Tibial nerve (tissue), 4 donors: ENCODE data around the gene MAP3K1. TPM values are rescaled to one million over a fixed set of nuclear protein-coding genes. Genes with fewer than 3 reads are reported as not detected.

Source experiments
- DNase-seq, 2 donors: peaks; one replicate each; pipeline ENCODE4 v3.0.0-alpha.2; 2019; ENCODE audit warnings: low spot score in 2 of 2
- H3K27ac ChIP-seq, 4 donors: fragments of 200-600 bp; sonication (generic) in 3 of 4; one replicate each; pipeline ENCODE4 v1.5.1; 2017 to 2019; ENCODE audit warnings: mild to moderate bottlenecking in 1 of 4
- H3K27me3 ChIP-seq, 2 donors: fragments of 200-600 bp; sonication (generic) in 1 of 2; one replicate each; pipeline versions ENCODE4 v1.5.1 to v1.6.0; 2017 to 2019
- H3K36me3 ChIP-seq, 3 donors: fragments of 200-600 bp; sonication (generic); one replicate each; pipeline ENCODE4 v1.5.1; 2018 to 2019
- H3K4me1 ChIP-seq, 4 donors: fragments of 200-600 bp; sonication (generic) in 3 of 4; one replicate each; pipeline ENCODE4 v1.5.1; 2017 to 2019
- H3K4me3 ChIP-seq, 4 donors: fragments of 200-600 bp; sonication (generic) in 3 of 4; one replicate each; pipeline ENCODE4 v1.5.1; 2017 to 2019; ENCODE audit warnings: mild to moderate bottlenecking in 1 of 4, moderate library complexity in 1 of 4
- H3K9me3 ChIP-seq, 4 donors: fragments of 200-600 bp; sonication (generic) in 3 of 4; one replicate each; pipeline ENCODE4 v1.5.1; 2017 to 2019
- CTCF ChIP-seq, 5 experiments: fragments of 200-600 bp in 3 of 5; fragments of 450-650 bp in 2 of 5; sonication (generic) in 3 of 5; IDR thresholded peaks; one replicate each; pipeline ENCODE4 v1.5.1; 2016 to 2019; ENCODE audit warnings: antibody characterized with exemption in 5 of 5, mild to moderate bottlenecking in 3 of 5, moderate library complexity in 2 of 5
- EP300 ChIP-seq, 2 donors: sonication (generic); formaldehyde crosslinking; IDR thresholded peaks; one replicate each; pipeline ENCODE4 v1.6.1; 2017; ENCODE audit warnings: antibody characterized with exemption in 2 of 2, mild to moderate bottlenecking in 1 of 2
- POLR2A ChIP-seq, 2 donors: fragments of 450-650 bp; IDR thresholded peaks; one replicate each; pipeline ENCODE4 v1.6.1; 2017; ENCODE audit warnings: antibody characterized with exemption in 2 of 2, mild to moderate bottlenecking in 2 of 2, moderate library complexity in 2 of 2
- WGBS, 2 donors: methylation state at CpG; one replicate each; pipeline ENCODE4 v1.1.5; 2018; 5-methylcytosine and 5-hydroxymethylcytosine counted together
- total RNA-seq, 4 donors: library from RNA; depleted of rRNA; stranded (reverse); fragments of >200 nt; gene quantifications; one replicate each; pipeline ENCODE4 v1.1.0, GENCODE V29; 2016

MAP3K1 gene
- total RNA-seq, 4 donors from 2014 or later: 19.5 to 26.2 (median 22.9) TPM

GRCh38 chr5:56822981-56823380 is 7.6 kb downstream of the MAP3K1 start:
- no peaks in the 10 kb centered on the region for H3K27me3 ChIP-seq
- H3K4me1 ChIP-seq: peaks cover 0 to 97% (median 28%) of the 10 kb centered on the region in 4 donors
- peak overlapping the region in 1 of 4 donors; percentile 50 for H3K27ac ChIP-seq
- no peak overlapping the region for H3K4me3 ChIP-seq
- H3K36me3 ChIP-seq: no peaks in the 10 kb centered on the region
- no peak for DNase-seq
- no peak for TF ChIP-seq CTCF (IDR thresholded peaks at IDR 0.05)
- TF ChIP-seq EP300 (IDR thresholded peaks at IDR 0.05): no peak
- no peak for TF ChIP-seq POLR2A (IDR thresholded peaks at IDR 0.05)
- no peaks in the 10 kb centered on the region for H3K9me3 ChIP-seq
- 41 to 45% methylated on average over 6 of the region's 6 CpGs for WGBS, 2 donors

- Histone ChIP-seq H3K4me1 (peaks cover 0 to 97% (median 26%) of the 10 kb centered on the region in 4 donors), H3K27me3 (no peaks in the 10 kb centered on the region)
- TF ChIP-seq CTCF (IDR thresholded peaks at IDR 0.05) (no peak), POLR2A (IDR thresholded peaks at IDR 0.05) (no peak), EP300 (IDR thresholded peaks at IDR 0.05) (no peak)
Measured at GRCh38 chr5:56824019-56824418, 8.7 kb downstream of the MAP3K1 start.

DNA sequence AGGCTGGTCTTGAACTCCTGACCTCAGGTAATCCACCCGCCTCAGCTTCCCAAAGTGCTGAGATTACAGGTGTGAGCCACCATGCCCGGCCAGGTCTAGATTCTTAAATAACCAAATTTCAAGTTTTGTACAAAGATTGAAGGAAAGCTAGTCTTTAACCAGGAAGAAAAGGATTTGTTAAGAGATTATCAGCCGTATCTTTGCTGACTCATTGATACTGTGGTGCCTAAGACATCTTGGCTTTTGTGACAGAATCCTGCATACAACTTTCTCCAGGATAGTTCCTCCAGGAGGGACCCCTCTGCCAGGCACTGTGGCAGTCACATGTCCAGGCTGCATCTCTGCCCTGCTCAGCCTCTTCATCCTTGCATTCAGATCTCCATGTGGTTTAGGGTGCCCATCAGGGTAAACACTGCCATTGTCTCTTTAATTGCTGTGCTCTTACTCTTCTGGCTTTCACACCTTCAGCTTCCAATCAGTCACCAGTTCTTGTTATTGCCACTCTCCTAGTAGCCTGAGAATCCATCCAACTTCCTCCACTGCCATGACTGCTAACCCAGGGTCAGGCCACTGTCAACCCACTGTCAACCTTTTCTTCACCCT is 10.0 kb downstream of the MAP3K1 start:
- 86 to 95% methylated on average over 3 of the region's 3 CpGs for WGBS, 2 donors
- no peaks in the 10 kb centered on the region for H3K27me3 ChIP-seq
- no peaks in the 10 kb centered on the region for H3K9me3 ChIP-seq
- no peak for TF ChIP-seq CTCF (IDR thresholded peaks at IDR 0.05)
- no peak for TF ChIP-seq EP300 (IDR thresholded peaks at IDR 0.05)
- no peak for TF ChIP-seq POLR2A (IDR thresholded peaks at IDR 0.05)
- H3K27ac ChIP-seq: no peak overlapping the region
- H3K4me1 ChIP-seq: peaks cover 0 to 97% (median 29%) of the 10 kb centered on the region in 4 donors
- H3K36me3 ChIP-seq: no peaks in the 10 kb centered on the region
- DNase-seq: no peak
- no peak overlapping the region for H3K4me3 ChIP-seq

More at GRCh38 chr5:56824019-56824418, 8.7 kb downstream of the MAP3K1 start:
- Histone ChIP-seq H3K4me3 (no peak overlapping the region), H3K27ac (no peak overlapping the region), H3K9me3 (no peaks in the 10 kb centered on the region), H3K36me3 (no peaks in the 10 kb centered on the region)
- DNase-seq: no peak

- 57 to 76% methylated on average over 5 of the region's 5 CpGs for WGBS, 2 donors
- no peaks in the 10 kb centered on the region for H3K27me3 ChIP-seq
- no peak for TF ChIP-seq EP300 (IDR thresholded peaks at IDR 0.05)
- TF ChIP-seq CTCF (IDR thresholded peaks at IDR 0.05): peak in 1 of 5 experiments; percentile 16
- H3K4me1 ChIP-seq: peaks cover 0 to 98% (median 37%) of the 10 kb centered on the region in 4 donors
- no peak overlapping the region for H3K27ac ChIP-seq
- DNase-seq: no peak
- no peak overlapping the region for H3K4me3 ChIP-seq
- no peaks in the 10 kb centered on the region for H3K36me3 ChIP-seq
- no peaks in the 10 kb centered on the region for H3K9me3 ChIP-seq
Measured at GRCh38 chr5:56827049-56827448, 11.7 kb downstream of the MAP3K1 start.

- WGBS, 2 donors: 77 to 85% methylated on average over 2 of the region's 2 CpGs
- H3K9me3 ChIP-seq: no peaks in the 10 kb centered on the region
- H3K27ac ChIP-seq: no peak overlapping the region
- H3K27me3 ChIP-seq: no peaks in the 10 kb centered on the region
- H3K4me3 ChIP-seq: no peak overlapping the region
- no peaks in the 10 kb centered on the region for H3K36me3 ChIP-seq
- peaks cover 0 to 98% (median 42%) of the 10 kb centered on the region in 4 donors for H3K4me1 ChIP-seq
- DNase-seq: no peak
- no peak for TF ChIP-seq EP300 (IDR thresholded peaks at IDR 0.05)
- TF ChIP-seq POLR2A (IDR thresholded peaks at IDR 0.05): no peak
- no peak for TF ChIP-seq CTCF (IDR thresholded peaks at IDR 0.05)
Measured at GRCh38 chr5:56827924-56828323, 12.6 kb downstream of the MAP3K1 start.
